Stimulated activated CD4-positive, alpha-beta T cell treated with anti-CD3 and anti-CD28 coated beads, TNF-alpha, amount 100 ng/mL, for 1 hour (primary cell): ENCODE measurements around the gene SOCS2.
"Not testable (repeated sequence)": the region's sequence is repeated elsewhere in the genome, so short reads cannot be mapped to it uniquely, and the experiment has no call there.

Experiments
- DNase-seq, 3 donors: peaks; one replicate each; pipeline ENCODE4 v3.0.0-alpha.2; 2020; ENCODE audit warnings: low read depth in 3 of 3, low spot score in 1 of 3

SOCS2 gene

GRCh38 chr12:93571925-93572711, at the start of gene SOCS2:
SOCS2 (plus strand) TSS chr12:93572675; CDS start chr12:93572898, 223 bp downstream.
- DNase-seq: peak in 1 of 3 donors; percentile 7

- no peak for DNase-seq
These were observed 47.9 kb upstream of the SOCS2 start for GRCh38 chr12:93524386-93525133.

GRCh38 chr12:93526786-93527428, 45.6 kb upstream of the SOCS2 start:
- no peak for DNase-seq

GRCh38 chr12:93530358-93530757, 42.1 kb upstream of the SOCS2 start:
- DNase-seq: no peak

GRCh38 chr12:93533310-93533709, 39.2 kb upstream of the SOCS2 start:
- no peak for DNase-seq

- no peak for DNase-seq
These were observed 36.2 kb upstream of the SOCS2 start for GRCh38 chr12:93536111-93536765.

- DNase-seq: no peak
These were observed 35.5 kb upstream of the SOCS2 start for GRCh38 chr12:93536766-93537488.

GRCh38 chr12:93537769-93538168, 34.7 kb upstream of the SOCS2 start:
- no peak for DNase-seq

- DNase-seq: no peak
These were observed 32.7 kb upstream of the SOCS2 start for GRCh38 chr12:93539821-93540220.

GRCh38 chr12:93540466-93540865, 32.0 kb upstream of the SOCS2 start:
- no peak for DNase-seq

GRCh38 chr12:93541578-93542225, 30.8 kb upstream of the SOCS2 start:
- DNase-seq: no peak

- no peak for DNase-seq
These were observed 24.7 kb upstream of the SOCS2 start for GRCh38 chr12:93547778-93548177.

GRCh38 chr12:93549174-93549573, 23.3 kb upstream of the SOCS2 start:
- DNase-seq: no peak

- DNase-seq: no peak
These were observed 21.5 kb upstream of the SOCS2 start for GRCh38 chr12:93550748-93551611.

GRCh38 chr12:93552427-93552826, 20.0 kb upstream of the SOCS2 start:
- no peak for DNase-seq

GRCh38 chr12:93557879-93558278, 14.6 kb upstream of the SOCS2 start:
- DNase-seq: not testable (repeated sequence)

- DNase-seq: not testable (repeated sequence)
These were observed 13.8 kb upstream of the SOCS2 start for GRCh38 chr12:93558685-93559084.

GRCh38 chr12:93563807-93564538, 8.5 kb upstream of the SOCS2 start:
- DNase-seq: no peak

GRCh38 chr12:93565760-93566159, 6.7 kb upstream of the SOCS2 start:
- DNase-seq: no peak
